Keratinocyte (primary cell): ENCODE measurements around the gene AASS. TPM values are rescaled to one million over a fixed set of nuclear protein-coding genes. Genes with fewer than 3 reads are reported as not detected.

Experiments
- DNase-seq: peaks from one replicate; pipeline ENCODE4 v3.0.0-alpha.2; 2011; ENCODE audit warnings: low read depth, missing footprints, low spot score
- FAIRE-seq: peaks from 2 replicates; lab custom pipeline; 2011; peaks lifted over from hg19 to GRCh38; lab: Jason Lieb, UNC
- H2AFZ ChIP-seq: 2 replicates; pipeline ENCODE4 v1.6.0; 2012; ENCODE audit warnings: low read length, control low read depth, inconsistent platforms; ENCODE audit not compliant: control insufficient read depth
- H3K27ac ChIP-seq: 2 replicates; pipeline ENCODE4 v1.5.1; 2011; ENCODE audit warnings: low read length; ENCODE audit not compliant: control insufficient read depth, insufficient read depth
- H3K27me3 ChIP-seq: 3 replicates; pipeline ENCODE4 v1.6.0; 2011; ENCODE audit warnings: low read length; ENCODE audit not compliant: control insufficient read depth, insufficient read depth; ENCODE audit errors: extremely low read depth
- H3K36me3 ChIP-seq, 2 experiments: 2 replicates in 1 of 2; 3 replicates in 1 of 2; pipeline ENCODE4 v1.5.1; 2011; ENCODE audit warnings: low read length in 2 of 2, mild to moderate bottlenecking in 1 of 2; ENCODE audit not compliant: control insufficient read depth in 2 of 2, insufficient read depth in 2 of 2; ENCODE audit errors: extremely low read depth in 1 of 2
- H3K4me1 ChIP-seq: 3 replicates; pipeline ENCODE4 v1.5.1; 2011; ENCODE audit warnings: low read length; ENCODE audit not compliant: control insufficient read depth, insufficient read depth; ENCODE audit errors: extremely low read depth
- H3K4me2 ChIP-seq: 3 replicates; pipeline ENCODE4 v1.6.0; 2011; ENCODE audit warnings: low read depth, low read length; ENCODE audit not compliant: control insufficient read depth, insufficient read depth; ENCODE audit errors: extremely low read depth
- H3K4me3 ChIP-seq, 3 experiments: fragments of 200-600 bp in 1 of 3; sonication (generic) in 1 of 3; 2 replicates in 2 of 3; 3 replicates in 1 of 3; pipeline ENCODE4 v1.5.1; 2011 to 2016; ENCODE audit warnings: low read length in 3 of 3, mild to moderate bottlenecking in 3 of 3, control low read depth in 2 of 3, inconsistent platforms in 1 of 3, low read depth in 1 of 3, mixed read lengths in 1 of 3, mixed run types in 1 of 3, moderate library complexity in 1 of 3; ENCODE audit not compliant: control insufficient read depth in 2 of 3, insufficient read depth in 2 of 3; ENCODE audit errors: extremely low read depth in 1 of 3
- H3K79me2 ChIP-seq: 2 replicates; pipeline ENCODE4 v1.6.0; 2012; ENCODE audit warnings: low read length; ENCODE audit not compliant: control insufficient read depth, insufficient read depth
- H3K9ac ChIP-seq: 3 replicates; pipeline ENCODE4 v1.6.0; 2011; ENCODE audit warnings: low read length; ENCODE audit not compliant: control insufficient read depth, insufficient read depth; ENCODE audit errors: extremely low read depth
- H3K9me1 ChIP-seq: 3 replicates; pipeline ENCODE4 v1.6.0; 2011; ENCODE audit warnings: low read length; ENCODE audit not compliant: control insufficient read depth, insufficient read depth; ENCODE audit errors: extremely low read depth
- H3K9me3 ChIP-seq: 2 replicates; pipeline ENCODE4 v1.5.1; 2012; ENCODE audit warnings: low read depth, low read length; ENCODE audit not compliant: control insufficient read depth
- H4K20me1 ChIP-seq: 3 replicates; pipeline ENCODE4 v1.6.0; 2011; ENCODE audit warnings: low read length; ENCODE audit not compliant: control insufficient read depth, insufficient read depth; ENCODE audit errors: extremely low read depth
- EZH2 ChIP-seq: IDR thresholded peaks from one replicate; pipeline ENCODE4 v1.6.1; 2012; ENCODE audit warnings: inconsistent platforms, mild to moderate bottlenecking, low read length, moderate library complexity
- dilution Hi-C: fragments of 300-500 bp; cut with MboI; formaldehyde crosslinking; loops from one replicate; pipeline ENCODE4 v1.7.0; 2020; ENCODE audit warnings: low sequenced_read_pairs; ENCODE audit not compliant: extremely low pct_ligation_motif_present
- polyA plus RNA-seq, 5 experiments: library from polyadenylated mRNA; depleted of rRNA in 3 of 5; stranded (reverse) in 3 of 5; stranded (forward) in 1 of 5; unstranded in 1 of 5; fragments of >200 nt; gene quantifications; 1 replicate in 1 of 5; 2 replicates in 3 of 5; 3 replicates in 1 of 5; pipeline versions ENCODE4 v1.2.1 to v1.2.3, GENCODE V29; 2011 to 2012; ENCODE audit warnings: missing spikeins in 2 of 5, low read depth in 1 of 5, low replicate concordance in 1 of 5
- TF ChIP-seq, protein P1 (sequence below), 3 experiments: IDR thresholded peaks in 1 of 3; conservative IDR thresholded peaks in 1 of 3; optimal IDR thresholded peaks in 1 of 3; 2 replicates in 2 of 3; 3 replicates in 1 of 3; pipeline versions ENCODE3 to v1.5.1; 2011; ENCODE audit warnings: low read length in 3 of 3, mild to moderate bottlenecking in 3 of 3, moderate library complexity in 2 of 3, control low read depth in 1 of 3, inconsistent platforms in 1 of 3; ENCODE audit not compliant: insufficient read depth in 2 of 3; ENCODE audit errors: extremely low read depth in 1 of 3

The AASS gene
- polyA plus RNA-seq, 1 donor (not counting 4 experiments of a cell fraction or from before 2014, with no cell fraction given): 10.3 TPM

DNA sequence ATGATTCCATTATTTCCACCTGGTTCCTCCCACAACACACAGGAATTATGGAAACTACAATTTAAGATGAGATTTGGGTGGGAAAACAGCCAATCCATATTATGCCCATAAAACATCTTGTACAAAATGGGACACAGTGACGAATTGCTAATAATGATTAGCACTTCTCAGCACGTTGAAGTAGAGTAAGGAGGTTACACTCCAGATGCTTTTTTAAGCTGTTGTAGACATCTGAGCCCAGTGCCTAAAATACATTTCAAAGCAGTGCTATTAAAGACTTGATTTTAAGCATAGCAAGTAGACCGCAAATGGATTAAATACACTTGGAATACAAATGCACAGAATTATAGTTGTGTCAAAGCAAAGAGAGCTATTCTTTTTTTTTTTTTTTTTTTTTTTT lies 105.9 kb downstream of the AASS start:
- H3K9ac ChIP-seq: no peak overlapping the region
- no peaks in the 10 kb centered on the region for H3K4me1 ChIP-seq
- H3K4me3 ChIP-seq: no peak overlapping the region
- no peak for DNase-seq
- H3K27ac ChIP-seq: no peak overlapping the region
- dilution Hi-C loops: no loop called here
- H3K36me3 ChIP-seq: peaks cover 2 to 8% of the 10 kb centered on the region in 2 experiments
- FAIRE-seq: no peak
- no peaks in the 10 kb centered on the region for H3K27me3 ChIP-seq
- no peak overlapping the region for H2AFZ ChIP-seq
- H4K20me1 ChIP-seq: no peaks in the 10 kb centered on the region
- H3K9me1 ChIP-seq: no peaks in the 10 kb centered on the region
- H3K79me2 ChIP-seq: no peaks in the 10 kb centered on the region
- no peak overlapping the region for H3K4me2 ChIP-seq
- H3K9me3 ChIP-seq: no peaks in the 10 kb centered on the region
- TF ChIP-seq, protein P1, sequence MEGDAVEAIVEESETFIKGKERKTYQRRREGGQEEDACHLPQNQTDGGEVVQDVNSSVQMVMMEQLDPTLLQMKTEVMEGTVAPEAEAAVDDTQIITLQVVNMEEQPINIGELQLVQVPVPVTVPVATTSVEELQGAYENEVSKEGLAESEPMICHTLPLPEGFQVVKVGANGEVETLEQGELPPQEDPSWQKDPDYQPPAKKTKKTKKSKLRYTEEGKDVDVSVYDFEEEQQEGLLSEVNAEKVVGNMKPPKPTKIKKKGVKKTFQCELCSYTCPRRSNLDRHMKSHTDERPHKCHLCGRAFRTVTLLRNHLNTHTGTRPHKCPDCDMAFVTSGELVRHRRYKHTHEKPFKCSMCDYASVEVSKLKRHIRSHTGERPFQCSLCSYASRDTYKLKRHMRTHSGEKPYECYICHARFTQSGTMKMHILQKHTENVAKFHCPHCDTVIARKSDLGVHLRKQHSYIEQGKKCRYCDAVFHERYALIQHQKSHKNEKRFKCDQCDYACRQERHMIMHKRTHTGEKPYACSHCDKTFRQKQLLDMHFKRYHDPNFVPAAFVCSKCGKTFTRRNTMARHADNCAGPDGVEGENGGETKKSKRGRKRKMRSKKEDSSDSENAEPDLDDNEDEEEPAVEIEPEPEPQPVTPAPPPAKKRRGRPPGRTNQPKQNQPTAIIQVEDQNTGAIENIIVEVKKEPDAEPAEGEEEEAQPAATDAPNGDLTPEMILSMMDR (optimal IDR thresholded peaks at IDR 0.05 in 1 of 3, IDR thresholded peaks at IDR 0.05 in 1 of 3, conservative IDR thresholded peaks at IDR 0.05 in 1 of 3; ENCODE audit: extremely low read depth in 1 of 3, insufficient read depth in 2 of 3, low read length in 3 of 3): no peak
- no peak for TF ChIP-seq EZH2

DNA sequence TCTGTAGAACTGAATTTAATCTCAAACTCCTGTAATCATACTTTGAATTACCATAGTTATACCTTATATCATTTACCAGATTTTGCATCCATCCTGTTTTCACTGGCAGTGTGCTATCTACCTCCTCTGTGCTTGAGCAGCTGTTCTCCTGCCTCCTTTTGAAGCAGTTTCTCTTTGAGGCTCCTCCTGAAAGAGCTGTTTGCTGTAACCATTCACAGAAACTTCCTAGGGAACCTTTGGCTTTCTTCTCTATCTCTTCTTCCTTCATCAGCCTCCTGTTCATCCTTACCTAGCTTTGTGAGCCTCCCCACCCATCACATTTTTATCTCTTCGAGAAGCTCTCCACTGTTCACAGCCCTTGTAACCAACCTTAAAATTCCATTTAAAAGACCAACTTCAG lies 108.2 kb downstream of the AASS start:
- Histone ChIP-seq H3K36me3 (peaks cover 0 to 6% of the 10 kb centered on the region in 2 experiments), H3K79me2 (no peaks in the 10 kb centered on the region), H2AFZ (no peak overlapping the region), H3K4me1 (no peaks in the 10 kb centered on the region), H3K9me1 (no peaks in the 10 kb centered on the region), H3K9ac (no peak overlapping the region), H3K27me3 (no peaks in the 10 kb centered on the region), H3K4me3 (no peak overlapping the region), H3K27ac (no peak overlapping the region), H3K4me2 (no peak overlapping the region), H4K20me1 (no peaks in the 10 kb centered on the region), H3K9me3 (no peaks in the 10 kb centered on the region)
- DNase-seq (no peak), FAIRE-seq (no peak)
- TF ChIP-seq EZH2: no peak
- TF ChIP-seq, protein P1 (optimal IDR thresholded peaks at IDR 0.05 in 1 of 3, IDR thresholded peaks at IDR 0.05 in 1 of 3, conservative IDR thresholded peaks at IDR 0.05 in 1 of 3; ENCODE audit: extremely low read depth in 1 of 3, insufficient read depth in 2 of 3, low read length in 3 of 3): no peak
- dilution Hi-C loops: no loop called here
